Superior temporal gyrus (tissue), 1 donor: ENCODE data around the gene SLC9A3.
"Not testable (repeated sequence)": the region's sequence is repeated elsewhere in the genome, so short reads cannot be mapped to it uniquely, and the experiment has no call there.

Experiments
- DNase-seq: peaks from one replicate; pipeline ENCODE4 v3.0.0-alpha.2; 2016; ENCODE audit errors: extremely low spot score

The SLC9A3 gene

DNA sequence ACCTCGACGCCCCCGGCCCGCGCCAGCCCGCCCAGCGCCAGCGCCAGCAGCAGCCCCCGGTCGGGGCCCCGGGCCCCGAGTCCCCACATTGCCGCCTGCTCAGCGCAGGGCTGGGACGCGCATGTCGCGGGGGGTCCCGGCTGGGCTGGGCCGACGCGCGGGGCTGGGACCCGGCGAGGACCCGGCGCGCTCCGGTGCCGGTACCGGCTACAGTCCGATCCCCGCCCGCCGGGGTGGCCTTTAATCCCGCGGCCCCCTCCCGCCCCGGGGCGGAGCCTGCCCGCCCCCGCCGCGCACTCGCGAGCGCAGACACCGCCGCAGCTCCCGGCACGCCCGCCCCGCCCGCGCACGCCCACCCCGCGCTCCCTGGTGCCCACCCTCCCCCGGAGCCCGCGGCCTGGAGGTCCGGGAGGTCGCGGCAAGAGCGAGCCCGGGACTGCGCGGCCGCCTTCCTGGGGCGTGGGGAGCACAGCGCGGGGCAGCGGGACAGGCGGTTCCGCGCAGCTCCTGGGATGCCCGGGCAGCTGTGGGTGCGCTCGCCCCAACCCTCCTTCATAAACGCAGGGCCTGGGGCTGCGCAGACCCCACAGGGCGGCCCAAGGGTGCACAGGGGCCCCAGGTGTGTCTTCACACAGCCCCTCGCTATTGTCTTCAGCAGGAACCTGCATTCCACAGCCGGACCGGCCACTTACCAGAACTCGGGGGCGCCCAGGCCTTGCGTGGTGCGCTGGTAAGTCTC lies at the start of gene SLC9A3:
Gene SLC9A3, minus strand, starts transcription at position 216 of the 739 bp plus-strand sequence.
- no peak for DNase-seq

DNA sequence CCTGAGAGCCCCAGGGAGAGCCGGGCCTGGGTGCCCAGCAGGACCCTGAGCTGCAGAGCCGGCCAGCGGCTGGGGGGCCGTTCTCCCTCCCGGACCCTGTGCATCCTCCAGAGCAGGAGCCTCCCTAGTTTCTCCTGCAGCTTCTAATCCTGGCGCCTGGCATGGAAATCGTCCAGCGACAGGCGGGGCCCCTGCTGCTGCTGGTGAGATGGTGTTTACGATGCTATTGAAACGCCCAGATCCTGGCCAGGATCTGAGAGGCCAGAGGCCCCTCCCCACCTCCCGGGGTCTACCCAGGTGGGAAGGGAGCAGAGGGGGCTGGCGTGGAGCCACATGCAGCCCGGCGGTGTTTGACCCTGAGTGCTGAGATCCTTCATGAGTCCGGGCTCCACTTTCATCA lies 49.7 kb upstream of the SLC9A3 start:
- DNase-seq: no peak

DNA sequence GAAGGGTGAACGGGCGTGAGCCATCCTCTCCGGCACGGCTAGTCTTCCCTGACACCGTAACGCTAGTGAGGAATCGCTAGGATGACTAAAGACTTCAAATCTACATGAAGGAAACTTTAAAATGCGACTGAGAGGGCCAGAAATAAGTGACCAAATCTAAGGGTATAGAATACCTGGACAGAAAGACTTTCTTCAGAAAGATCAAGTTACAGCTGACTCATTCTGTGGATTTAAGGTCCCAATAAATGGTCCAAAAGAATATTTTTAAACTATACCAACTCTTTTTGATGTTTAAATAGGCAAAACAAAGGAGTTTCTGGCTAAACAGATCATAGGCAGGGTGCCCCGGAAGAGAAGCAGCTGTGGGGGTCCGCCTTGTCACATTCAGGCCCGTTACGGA lies 49.0 kb upstream of the SLC9A3 start:
- no peak for DNase-seq

DNA sequence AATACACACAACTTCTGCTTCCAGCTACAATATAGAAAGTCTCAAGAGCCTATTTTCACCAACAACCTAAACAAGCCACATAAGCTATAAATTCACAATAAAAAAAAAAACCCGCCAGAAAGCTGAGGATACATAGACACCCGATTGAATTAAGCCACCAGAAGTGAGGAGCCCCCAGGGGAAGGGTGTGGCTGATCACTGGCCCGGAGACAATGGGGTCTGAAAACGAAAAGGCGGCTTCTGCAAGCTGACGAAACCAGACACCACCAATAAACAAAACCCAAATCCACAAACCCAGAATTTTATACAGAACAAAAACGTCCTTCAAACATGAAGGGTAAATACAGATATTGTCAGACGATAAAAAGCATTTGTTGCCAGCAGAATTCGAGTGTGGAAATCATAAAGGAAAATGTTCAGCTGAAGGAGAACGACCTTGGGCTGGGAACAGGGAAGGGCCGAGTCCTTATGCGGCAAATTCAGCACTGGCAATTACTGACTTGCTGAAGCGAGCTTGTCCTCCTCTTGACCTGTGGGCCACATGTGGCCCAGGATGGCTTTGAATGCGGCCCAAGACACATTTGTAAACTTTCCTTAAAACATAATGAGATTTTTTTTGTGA lies 48.3 kb upstream of the SLC9A3 start:
- no peak for DNase-seq

DNA sequence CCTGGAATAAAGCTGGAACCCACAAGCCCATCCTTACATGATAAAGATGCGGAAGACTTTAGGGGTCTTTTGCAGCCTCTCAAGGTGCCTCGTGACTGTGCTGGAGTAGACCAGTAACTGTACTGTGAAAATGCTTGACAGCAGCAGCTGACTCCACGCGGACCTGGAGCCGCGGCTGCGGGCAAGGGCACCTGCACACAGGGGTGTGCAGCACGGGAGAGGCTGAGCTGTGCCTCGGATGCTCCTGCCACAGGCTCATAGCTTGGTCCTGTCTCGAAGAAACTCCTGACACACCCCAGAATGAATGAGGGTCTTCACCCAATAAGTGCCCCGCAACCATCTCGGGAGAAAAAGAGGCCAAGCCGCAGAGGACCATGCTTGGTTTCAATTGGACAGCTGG lies 47.5 kb upstream of the SLC9A3 start:
- DNase-seq: no peak

DNA sequence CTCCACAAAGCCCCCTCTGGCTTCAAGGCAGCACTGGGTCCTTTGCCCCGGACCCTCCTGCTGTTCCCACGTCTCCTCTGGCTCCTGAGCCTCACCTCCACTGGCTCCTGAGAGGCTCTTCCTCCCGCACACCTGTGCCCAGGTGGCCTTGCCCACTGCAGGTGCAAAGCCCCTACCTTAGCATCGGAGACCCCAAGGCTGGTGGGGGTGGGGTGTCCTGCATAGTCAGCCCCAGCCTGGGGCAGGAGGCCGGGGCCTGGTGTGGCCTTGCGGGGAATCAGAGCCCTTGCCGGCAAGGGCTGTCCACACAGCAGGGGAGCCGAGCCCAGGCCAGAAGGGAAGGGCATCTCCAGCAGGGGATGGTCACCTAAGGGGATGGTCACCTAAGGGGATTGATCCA lies 46.6 kb upstream of the SLC9A3 start:
- no peak for DNase-seq

DNA sequence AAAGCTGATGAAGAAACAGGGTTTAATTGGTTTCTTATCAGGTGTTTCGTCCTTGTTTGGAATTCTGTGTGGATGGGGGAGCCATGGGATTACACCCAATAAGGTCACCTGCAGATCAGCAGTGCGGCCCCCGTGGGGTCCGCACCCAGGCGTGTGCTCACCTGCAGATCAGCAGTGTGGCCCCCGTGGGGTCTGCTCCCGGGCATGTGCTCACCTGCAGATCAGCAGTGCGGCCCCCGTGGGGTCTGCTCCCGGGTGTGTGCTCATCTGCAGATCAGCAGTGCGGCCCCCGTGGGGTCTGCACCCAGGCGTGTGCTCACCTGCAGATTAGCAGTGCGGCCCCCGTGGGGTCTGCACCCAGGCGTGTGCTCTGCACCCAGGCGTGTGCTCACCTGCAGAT lies 46.2 kb upstream of the SLC9A3 start:
- DNase-seq: no peak

DNA sequence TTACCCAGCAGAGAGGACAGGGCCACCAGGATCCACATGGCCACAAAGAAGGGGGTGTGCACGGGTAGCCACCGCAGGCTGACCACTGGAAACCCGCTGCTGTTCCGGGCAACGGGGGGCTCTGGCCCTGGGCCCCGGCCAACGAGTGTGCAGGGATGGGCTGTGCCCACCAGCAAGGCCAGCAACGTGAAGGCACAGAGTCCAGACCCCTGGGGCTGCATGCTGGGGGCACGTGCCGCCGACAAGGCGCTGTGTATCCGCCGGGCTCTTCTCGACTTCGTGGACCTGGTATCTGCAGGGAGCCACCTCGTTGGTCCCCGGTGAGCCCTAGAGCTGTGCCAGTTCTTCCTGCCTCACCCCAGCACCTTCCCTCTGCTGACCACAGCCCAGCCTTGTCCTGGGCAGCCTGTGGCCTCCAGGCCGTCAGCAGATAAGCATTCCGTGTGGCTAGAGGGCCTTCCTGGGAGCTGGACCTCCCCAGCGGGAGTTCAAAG lies 45.7 kb upstream of the SLC9A3 start:
- DNase-seq: no peak

DNA sequence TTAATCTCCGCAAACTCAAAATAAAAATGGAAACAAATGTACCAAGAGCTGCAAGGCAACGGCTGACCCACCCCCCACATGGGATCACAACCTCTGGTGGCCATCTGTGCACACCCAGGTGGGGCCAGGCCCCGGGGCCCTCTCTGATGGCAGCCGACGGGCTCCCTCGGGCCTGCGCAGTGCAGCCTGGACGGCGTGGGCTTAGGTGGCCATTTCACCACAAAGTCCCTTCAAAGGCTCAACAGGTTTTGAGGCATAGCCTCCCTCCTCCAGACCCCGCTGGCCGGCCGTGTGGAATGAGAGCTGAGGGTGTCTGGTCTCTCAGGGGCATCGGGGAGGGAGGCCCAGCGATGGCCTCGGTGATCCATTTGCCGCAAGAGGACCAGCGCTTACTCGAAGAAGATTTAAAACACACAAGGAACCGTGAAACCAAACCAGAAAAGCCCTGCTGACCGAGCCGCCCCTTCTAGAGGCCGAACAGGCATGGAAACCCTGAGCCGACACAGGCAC lies 45.2 kb upstream of the SLC9A3 start:
- no peak for DNase-seq

DNA sequence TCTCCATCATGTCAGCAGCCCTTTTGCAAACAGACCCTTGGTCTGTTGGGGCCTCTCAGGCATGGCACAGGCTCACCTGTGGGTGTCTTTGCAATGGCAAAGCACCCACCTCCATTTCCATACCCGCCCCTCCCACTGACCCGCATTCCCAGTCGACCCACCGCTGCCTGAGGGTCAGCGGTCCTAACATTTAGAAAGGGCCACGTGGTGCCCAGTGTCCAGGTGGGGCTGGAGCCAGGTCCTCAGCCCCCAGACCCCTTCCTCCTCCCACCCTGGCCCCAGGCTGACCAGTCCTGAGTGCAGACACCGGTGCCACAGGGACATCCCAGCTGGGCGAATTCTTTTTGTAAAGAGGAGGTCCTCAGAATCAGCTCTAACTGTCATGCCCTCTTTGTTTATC lies 44.6 kb upstream of the SLC9A3 start:
- DNase-seq: no peak

DNA sequence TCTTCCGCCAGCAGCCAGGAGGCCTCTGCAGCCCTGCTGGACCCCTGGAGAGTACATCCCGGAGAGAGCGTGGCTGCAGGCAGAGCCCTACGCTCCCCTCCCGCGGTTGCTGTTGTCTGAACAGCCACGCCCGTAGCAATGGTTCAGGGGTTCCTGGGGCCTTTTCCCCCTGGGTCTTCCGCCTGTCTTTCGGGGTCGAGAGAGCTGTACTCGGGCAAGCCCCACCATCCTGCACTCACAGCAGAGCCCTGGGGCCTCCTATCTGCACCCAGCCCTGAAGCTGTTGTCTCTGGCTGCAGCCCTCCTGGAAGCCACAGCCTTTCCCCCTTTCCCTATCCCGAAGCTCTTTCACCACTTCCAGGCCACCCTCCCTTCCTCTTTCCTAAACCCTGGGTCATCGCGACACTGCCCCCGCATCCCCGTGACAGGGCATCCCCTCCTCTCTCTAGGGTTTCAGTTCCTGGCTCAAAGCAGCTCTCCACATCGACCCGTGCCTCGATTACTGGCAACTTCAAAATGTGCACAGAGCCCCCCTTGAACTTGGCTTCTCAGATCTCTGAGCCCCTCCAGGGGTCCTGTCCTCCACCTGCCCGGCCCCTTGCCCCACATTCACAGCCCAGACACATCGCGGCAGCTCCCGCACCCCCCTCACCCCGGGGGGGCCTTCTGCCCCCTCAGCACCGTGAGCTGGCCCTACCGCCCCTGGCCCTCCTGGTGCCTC lies 44.0 kb upstream of the SLC9A3 start:
- DNase-seq: no peak

DNA sequence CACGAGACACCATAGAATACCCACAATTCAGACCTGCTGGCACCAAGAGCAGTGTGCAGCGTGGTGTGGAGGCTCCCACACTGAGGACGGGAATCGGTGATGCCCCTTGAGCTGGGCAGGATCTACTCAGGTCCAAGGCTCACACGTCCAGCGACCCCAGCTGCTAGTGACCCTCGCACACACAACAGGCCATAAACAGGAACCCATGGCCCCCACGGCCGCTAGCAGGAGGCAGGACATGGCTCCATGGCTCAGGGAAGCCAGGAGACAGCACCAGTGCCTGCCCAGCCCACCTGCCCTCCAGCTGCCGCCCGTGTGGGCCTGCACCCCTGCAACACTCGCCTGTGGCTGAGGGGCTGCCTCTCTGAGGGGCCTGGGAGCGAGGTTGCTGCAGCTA lies 43.4 kb upstream of the SLC9A3 start:
- DNase-seq: no peak

DNA sequence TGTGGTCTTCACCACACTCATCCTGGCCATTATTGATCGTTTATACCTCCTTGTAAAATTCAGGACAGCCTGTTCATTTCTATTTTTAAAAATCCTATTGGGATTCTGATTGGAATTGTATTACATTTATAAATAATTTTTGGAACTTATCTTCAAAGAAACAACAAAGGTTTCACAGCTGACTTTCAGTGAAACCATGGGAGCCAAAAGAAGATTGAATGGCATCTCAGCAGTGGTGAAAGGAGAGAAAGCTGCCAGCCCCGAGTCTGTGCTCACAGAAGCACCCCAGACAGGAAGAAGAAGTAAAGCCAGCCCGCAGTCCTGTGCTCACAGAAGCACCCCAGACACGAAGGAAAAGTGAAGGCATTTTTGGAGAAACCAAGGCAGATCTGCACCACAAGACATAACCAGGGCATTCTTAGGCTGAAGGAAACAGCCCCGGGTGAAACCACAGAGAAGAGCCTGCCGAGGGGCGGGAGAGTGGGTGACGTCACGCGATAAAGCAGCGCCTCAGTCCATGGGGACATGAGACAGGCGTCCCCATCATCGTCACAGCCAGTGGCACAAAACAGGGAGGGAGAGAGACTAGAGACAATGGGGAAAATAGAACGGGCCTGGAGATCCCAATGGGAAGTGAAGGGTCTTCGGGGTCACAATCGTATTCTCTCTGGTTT lies 42.5 kb upstream of the SLC9A3 start:
- no peak for DNase-seq

DNA sequence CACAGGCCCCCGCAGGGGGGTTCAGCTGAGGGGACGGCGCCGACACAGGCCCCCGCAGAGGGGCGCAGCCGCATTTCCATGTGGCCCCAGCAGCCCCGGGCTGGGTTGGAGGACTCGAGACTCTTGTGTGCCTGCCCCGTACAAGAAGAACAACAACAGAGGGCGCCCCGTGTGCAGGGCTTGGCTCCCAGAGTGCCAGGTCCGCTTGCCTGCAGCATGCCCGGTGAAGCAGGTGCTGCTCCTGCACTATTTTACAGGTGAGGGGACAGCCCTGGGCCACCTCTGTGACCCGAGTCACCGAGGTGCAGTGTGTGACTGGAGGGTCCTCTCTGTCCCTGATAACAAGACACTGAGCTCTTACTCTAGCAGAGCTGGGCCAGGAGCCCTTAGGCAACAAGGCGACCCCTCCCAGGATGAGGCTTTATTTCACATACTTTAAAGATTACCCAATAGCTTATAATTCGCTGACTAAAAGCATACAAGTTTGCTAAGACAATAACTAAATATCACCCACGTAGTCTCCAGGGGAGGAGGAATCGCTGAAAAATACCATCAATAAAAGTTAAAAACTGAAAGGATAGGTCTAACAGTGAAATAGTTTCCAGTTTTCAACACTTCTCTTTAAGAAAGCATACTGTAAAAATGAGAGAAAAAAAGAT lies 41.7 kb upstream of the SLC9A3 start:
- DNase-seq: no peak

DNA sequence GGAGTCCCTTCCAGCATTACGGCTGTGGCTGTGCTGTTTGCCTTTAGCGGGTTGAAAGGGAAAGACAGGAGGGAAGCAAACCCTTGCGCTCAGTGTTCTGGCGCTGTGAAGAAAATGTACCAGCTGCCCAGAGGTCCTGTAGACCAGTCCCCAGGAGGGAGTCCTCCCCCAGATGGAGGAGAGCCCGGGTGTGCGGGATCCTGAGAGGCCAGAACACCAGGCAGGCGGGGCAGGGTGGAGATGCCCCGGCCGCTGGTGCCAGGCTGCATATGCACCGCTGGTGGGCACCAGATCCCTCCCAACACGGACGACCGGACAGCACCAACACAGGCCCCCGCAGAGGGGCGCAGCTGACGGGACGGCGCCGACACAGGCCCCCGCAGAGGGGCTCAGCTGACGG lies 37.2 kb upstream of the SLC9A3 start:
- DNase-seq: no peak

DNA sequence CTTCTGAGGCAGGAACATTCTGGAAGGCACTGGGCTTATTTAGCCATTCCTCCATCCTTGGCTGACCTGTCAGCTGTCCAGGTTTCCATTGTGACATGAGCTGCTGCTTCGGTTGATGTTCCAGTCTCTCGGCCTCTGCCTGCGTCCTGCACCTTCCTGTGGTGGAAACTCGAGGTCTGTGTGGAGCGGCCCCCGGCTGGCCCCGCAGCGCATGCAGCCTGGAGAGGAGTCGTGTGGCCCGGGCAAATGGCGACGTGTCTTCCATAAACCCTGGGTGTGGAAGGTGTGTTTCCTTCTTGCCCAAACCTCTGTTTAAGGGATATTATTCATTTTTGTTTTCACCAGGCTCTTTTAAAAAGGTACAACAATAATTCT lies 36.5 kb upstream of the SLC9A3 start:
- DNase-seq: no peak

DNA sequence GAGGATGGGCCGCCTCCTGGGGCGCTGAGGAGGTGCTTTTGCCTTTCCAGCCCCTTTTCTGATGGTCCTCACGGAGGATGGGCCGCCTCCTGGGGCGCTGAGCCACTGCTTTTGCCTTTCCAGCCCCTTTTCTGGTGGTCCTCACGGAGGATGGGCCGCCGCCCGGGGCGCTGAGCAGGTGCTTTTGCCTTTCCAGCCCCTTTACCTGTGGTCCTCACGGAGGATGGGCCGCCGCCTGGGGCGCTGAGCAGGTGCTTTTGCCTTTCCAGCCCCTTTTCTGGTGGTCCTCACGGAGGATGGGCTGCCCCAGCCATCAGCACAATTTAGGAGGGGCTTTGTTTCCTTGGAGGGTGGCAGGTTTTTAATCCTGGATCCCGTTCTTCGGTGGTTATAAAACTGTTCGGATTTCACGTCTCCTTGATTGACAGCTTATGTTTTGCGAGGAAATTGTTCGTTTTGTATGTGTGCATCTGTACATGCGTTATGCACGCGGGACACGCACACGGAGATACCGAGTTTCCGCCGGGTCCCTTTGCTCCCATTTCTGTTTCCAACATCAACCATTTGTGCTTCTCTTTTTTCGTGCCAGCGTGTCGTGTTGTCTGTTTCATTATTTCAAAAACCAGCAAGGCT lies 34.7 kb upstream of the SLC9A3 start:
- DNase-seq: no peak

DNA sequence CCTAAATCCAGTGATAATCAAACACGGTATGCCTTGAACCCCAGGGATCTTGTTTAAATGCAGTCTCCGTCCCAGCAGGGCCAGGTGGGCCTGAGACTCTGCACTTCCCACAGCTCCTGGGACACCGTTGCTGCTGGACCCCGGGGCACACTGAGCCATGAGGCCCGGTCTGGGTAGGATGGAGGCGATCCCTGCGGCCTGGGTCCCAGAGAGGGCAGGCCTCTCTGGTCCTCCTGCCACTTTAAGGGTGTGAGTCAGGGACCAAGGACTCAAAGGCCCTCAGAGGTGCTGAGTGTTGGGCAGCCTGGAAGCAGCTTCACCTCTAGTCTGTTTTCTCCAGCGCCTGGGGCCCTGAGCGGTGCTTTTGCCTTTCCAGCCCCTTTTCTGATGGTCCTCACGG lies 34.1 kb upstream of the SLC9A3 start:
- no peak for DNase-seq

DNA sequence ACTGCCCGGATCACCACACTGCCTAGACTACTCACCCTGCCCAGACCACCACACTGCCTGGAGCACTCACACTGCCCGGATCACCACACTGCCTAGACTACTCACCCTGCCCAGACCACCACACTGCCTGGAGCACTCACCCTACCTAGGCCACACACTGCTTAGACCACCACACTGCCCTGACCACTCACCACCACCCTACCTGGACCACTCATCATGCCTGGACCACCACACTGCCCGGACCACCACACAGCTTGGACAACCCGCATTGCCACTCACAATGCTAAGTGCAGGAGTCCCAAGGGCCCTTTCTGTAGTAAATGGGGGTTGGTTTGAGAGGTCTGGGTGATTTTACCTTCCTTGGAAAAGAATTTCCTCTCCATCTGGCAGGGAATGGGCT lies 33.7 kb upstream of the SLC9A3 start:
- not testable (repeated sequence) for DNase-seq

DNA sequence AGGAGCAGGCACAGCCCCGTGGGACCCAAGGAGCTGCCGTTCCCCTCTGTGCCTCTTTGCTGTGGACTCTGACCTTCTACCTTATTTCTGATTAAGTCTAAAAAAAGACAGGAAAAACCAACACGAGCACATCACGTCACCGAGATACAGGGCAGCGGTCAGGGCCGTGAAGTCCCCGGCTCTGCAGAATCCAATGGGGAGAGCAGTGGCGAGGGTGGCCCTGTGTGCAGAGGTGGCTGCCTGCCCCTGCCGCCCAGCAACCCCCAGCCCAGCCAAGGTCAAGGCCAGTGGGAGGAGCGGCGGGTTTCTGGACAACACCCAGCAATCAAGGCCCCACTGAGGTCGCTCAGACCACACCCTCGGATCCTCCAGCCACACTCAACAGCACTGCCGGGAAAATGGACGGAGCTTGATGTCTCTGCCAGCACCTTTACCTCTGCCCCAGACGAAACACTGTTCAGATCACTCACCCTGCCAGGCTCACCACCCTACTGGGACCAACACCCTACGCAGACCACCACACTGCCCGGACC lies 32.7 kb upstream of the SLC9A3 start:
- DNase-seq: no peak

DNA sequence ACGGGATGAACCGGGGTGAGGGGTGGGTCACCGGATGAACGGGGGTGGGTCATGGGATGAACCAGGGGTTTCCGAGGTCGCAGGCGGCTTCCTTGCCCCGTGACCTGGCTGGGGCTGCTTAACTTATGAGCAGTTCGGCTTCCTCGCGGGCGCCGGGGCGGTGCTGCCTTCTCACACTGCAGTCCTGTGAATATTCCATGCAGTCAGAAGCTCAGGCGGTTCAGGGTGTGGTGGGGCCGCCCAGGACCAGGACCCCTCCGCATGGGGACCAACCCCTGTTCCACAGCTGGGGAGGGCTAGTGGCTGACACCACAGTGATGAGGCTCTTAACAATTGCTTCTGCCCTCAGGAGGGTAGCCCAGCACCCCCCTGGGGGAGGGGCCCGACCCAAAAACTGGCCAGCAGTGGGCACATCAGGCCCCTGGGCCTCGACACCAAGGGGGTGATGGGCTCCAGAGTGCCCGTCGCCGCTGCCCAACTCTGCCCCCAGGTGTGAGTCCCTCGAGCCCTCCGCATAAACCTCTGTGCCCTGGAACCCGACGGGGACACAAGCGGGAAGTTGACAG lies 30.9 kb upstream of the SLC9A3 start:
- DNase-seq: no peak
